KOPT-K1 (cell line): Measurements from ENCODE around the gene SORCS2.

Experiments
- H3K27ac ChIP-seq: fragments of 200-600 bp; sonication (generic); 2 replicates; pipeline ENCODE4 v1.5.1; 2016; ENCODE audit warnings: antibody characterized with exemption, mild to moderate bottlenecking, low read depth, low read length; ENCODE audit not compliant: poor library complexity, severe bottlenecking
- H3K36me3 ChIP-seq: fragments of 200-600 bp; sonication (generic); 2 replicates; pipeline ENCODE4 v1.5.1; 2017; ENCODE audit warnings: antibody characterized with exemption, mild to moderate bottlenecking, low read length, moderate library complexity; ENCODE audit not compliant: insufficient read depth
- H3K9me3 ChIP-seq: fragments of 200-600 bp; sonication (generic); 2 replicates; pipeline ENCODE4 v1.5.1; 2017; ENCODE audit warnings: antibody characterized with exemption, low read length, mild to moderate bottlenecking; ENCODE audit not compliant: insufficient read depth, poor library complexity, severe bottlenecking

SORCS2 gene

GRCh38 chr4:7740866-7741525 lies 548.7 kb downstream of the SORCS2 start:
- Histone ChIP-seq H3K9me3 (no peaks in the 10 kb centered on the region), H3K36me3 (no peaks in the 10 kb centered on the region), H3K27ac (no peak overlapping the region)

- no peaks in the 10 kb centered on the region for H3K9me3 ChIP-seq
- no peak overlapping the region for H3K27ac ChIP-seq
- no peaks in the 10 kb centered on the region for H3K36me3 ChIP-seq
Measured at GRCh38 chr4:7741946-7742806, 549.8 kb downstream of the SORCS2 start.

GRCh38 chr4:7742807-7743280 lies 550.5 kb downstream of the SORCS2 start:
- H3K36me3 ChIP-seq, result no peaks in the 10 kb centered on the region

GRCh38 chr4:7744142-7744804 lies 551.9 kb downstream of the SORCS2 start:
- Histone ChIP-seq H3K9me3 (no peaks in the 10 kb centered on the region), H3K36me3 (no peaks in the 10 kb centered on the region), H3K27ac (no peak overlapping the region)

More at GRCh38 chr4:7742807-7743280, 550.5 kb downstream of the SORCS2 start:
- no peaks in the 10 kb centered on the region for H3K9me3 ChIP-seq
- H3K27ac ChIP-seq, result no peak overlapping the region

- H3K36me3 ChIP-seq, result no peaks in the 10 kb centered on the region
- H3K27ac ChIP-seq, result no peak overlapping the region
- H3K9me3 ChIP-seq, result no peaks in the 10 kb centered on the region
Measured at GRCh38 chr4:7745301-7745885, 553.1 kb downstream of the SORCS2 start.

- Histone ChIP-seq H3K36me3 (no peaks in the 10 kb centered on the region), H3K27ac (no peak overlapping the region), H3K9me3 (no peaks in the 10 kb centered on the region)
Measured at GRCh38 chr4:7746351-7747061, 554.2 kb downstream of the SORCS2 start.

GRCh38 chr4:7747062-7747385 lies 554.7 kb downstream of the SORCS2 start:
- Histone ChIP-seq H3K36me3 (no peaks in the 10 kb centered on the region), H3K27ac (no peak overlapping the region), H3K9me3 (no peaks in the 10 kb centered on the region)

- Histone ChIP-seq H3K36me3 (no peaks in the 10 kb centered on the region), H3K27ac (no peak overlapping the region), H3K9me3 (no peaks in the 10 kb centered on the region)
Measured at GRCh38 chr4:7747566-7747965, 555.2 kb downstream of the SORCS2 start.

GRCh38 chr4:7750523-7750922 lies 558.2 kb downstream of the SORCS2 start:
- Histone ChIP-seq H3K36me3 (no peaks in the 10 kb centered on the region), H3K27ac (no peak overlapping the region), H3K9me3 (no peaks in the 10 kb centered on the region)

- Histone ChIP-seq H3K9me3 (no peaks in the 10 kb centered on the region), H3K36me3 (no peaks in the 10 kb centered on the region), H3K27ac (no peak overlapping the region)
Measured at GRCh38 chr4:7750972-7751371, 558.6 kb downstream of the SORCS2 start.

- no peak overlapping the region for H3K27ac ChIP-seq
- H3K36me3 ChIP-seq, result no peaks in the 10 kb centered on the region
- no peaks in the 10 kb centered on the region for H3K9me3 ChIP-seq
Measured at GRCh38 chr4:7752649-7753048, 560.3 kb downstream of the SORCS2 start.

- H3K27ac ChIP-seq, result no peak overlapping the region
- no peaks in the 10 kb centered on the region for H3K9me3 ChIP-seq
- H3K36me3 ChIP-seq, result no peaks in the 10 kb centered on the region
Measured at GRCh38 chr4:7753271-7753670, 560.9 kb downstream of the SORCS2 start.

- no peaks in the 10 kb centered on the region for H3K36me3 ChIP-seq
- no peaks in the 10 kb centered on the region for H3K9me3 ChIP-seq
- no peak overlapping the region for H3K27ac ChIP-seq
Measured at GRCh38 chr4:7753931-7754465, 561.7 kb downstream of the SORCS2 start.

GRCh38 chr4:7754565-7755262 lies 562.4 kb downstream of the SORCS2 start:
- Histone ChIP-seq H3K9me3 (no peaks in the 10 kb centered on the region), H3K27ac (no peak overlapping the region), H3K36me3 (no peaks in the 10 kb centered on the region)
